Suprapubic skin (tissue), 4 donors: ENCODE measurements around the gene TAPBPL.
A peak's percentile ranks its signal among the peaks of the same experiment; 100 is the strongest.

Experiments used
- CTCF ChIP-seq, 2 donors: fragments of 200-600 bp in 1 of 2; fragments of 450-650 bp in 1 of 2; sonication (generic) in 1 of 2; IDR thresholded peaks; one replicate each; pipeline ENCODE4 v1.5.1; 2016 to 2019; ENCODE audit warnings: antibody characterized with exemption in 2 of 2, mild to moderate bottlenecking in 1 of 2, moderate library complexity in 1 of 2
- POLR2A ChIP-seq, 2 donors: fragments of 450-650 bp; IDR thresholded peaks; one replicate each; pipeline ENCODE4 v1.6.1; 2017; ENCODE audit warnings: antibody characterized with exemption in 2 of 2, mild to moderate bottlenecking in 2 of 2, moderate library complexity in 2 of 2
- POLR2AphosphoS5 ChIP-seq, 3 donors: sonication (generic); formaldehyde crosslinking; IDR thresholded peaks; one replicate each; pipeline ENCODE4 v1.6.1; 2017; ENCODE audit warnings: antibody characterized with exemption in 3 of 3

DNA sequence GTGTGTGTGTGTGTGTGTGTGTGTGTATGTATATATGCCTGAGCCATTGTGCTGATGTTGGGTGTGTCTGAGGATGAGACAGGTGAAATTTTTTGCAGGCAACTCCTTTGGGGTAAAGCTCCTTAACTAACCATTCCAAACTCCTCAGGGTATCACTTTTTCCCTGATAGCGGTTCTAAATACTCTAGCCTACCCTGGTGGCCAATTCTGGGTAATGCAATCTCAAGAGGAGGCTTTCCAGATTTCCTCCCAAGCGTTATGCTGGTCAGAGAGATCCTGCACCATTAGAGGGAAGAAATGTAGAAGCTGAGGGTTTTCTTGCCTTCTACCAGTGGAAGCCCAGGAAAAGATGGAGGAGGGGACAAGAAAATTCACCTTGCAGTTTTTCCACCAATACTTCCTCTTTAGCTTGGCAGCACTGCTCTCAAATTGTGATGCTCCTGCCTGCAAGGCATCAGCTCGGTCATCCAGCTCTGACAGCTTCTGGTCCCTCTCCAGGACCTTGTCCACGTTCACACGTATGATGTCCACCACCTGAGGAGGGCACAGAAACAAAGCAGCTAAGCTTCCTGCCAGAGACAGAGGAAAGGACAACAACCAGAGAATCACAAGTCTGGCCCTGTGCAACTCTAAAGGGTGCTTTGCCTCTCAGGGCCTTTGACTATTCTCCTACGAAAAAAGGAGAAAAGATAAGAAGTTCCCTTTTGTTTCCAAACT lies 13.8 kb downstream of the TAPBPL start:
- TF ChIP-seq CTCF (IDR thresholded peaks at IDR 0.05) (peak; percentile 75 to 93), POLR2AphosphoS5 (IDR thresholded peaks at IDR 0.05) (no peak), POLR2A (IDR thresholded peaks at IDR 0.05) (no peak)
